HG03060 (cell line): Measurements from ENCODE around the gene CFAP157.

Experiments used
- ATAC-seq: cut with Tn5 transposase; IDR thresholded peaks from one replicate; pipeline ENCODE4 v1.9.1; 2021; ENCODE audit warnings: low read depth, moderate number of reproducible peaks; ENCODE audit not compliant: unreplicated experiment

CFAP157 gene

DNA sequence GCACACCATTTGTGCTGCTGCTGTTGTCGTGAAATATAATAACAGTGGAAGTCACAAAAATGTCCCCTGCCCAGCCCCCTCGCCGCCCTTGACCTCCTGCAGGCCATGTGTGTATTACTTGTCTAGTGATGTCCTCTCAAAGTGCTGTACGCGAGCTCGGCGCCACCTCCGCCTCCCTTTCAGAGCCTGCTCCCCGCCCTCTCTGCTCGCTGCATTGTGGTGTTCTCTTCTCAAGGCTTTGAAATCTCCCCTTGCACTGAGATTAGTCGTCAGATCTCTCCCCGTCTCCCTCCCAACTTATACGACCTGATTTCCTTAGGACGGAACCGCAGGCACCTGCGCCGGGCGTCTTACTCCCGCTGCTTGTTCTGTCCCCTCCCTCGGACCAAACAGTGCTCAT is 14.7 kb upstream of the CFAP157 start:
- ATAC-seq, result no peak

DNA sequence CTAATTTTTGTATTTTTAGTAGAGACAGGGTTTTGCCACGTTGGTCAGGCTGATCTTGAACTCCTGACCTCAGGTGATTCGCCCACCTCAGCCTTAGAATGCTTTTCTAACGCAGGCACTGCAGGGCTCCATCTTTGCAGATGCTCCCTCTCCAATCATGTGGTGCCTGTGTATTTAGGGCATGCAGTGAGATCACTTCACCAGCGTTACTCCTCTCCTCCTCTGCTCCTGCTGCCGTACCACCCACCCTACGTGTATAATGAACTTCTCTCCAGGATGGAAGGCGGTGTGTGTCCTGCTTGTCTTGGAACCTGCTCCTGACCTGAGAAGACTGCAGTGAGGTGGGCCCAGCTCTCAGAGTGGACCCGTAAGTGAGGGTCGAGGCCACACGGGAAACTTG is 13.6 kb upstream of the CFAP157 start:
- ATAC-seq, result no peak

- ATAC-seq, result no peak
These were observed 13.1 kb upstream of the CFAP157 start for GRCh38 chr9:127693697-127694096.

DNA sequence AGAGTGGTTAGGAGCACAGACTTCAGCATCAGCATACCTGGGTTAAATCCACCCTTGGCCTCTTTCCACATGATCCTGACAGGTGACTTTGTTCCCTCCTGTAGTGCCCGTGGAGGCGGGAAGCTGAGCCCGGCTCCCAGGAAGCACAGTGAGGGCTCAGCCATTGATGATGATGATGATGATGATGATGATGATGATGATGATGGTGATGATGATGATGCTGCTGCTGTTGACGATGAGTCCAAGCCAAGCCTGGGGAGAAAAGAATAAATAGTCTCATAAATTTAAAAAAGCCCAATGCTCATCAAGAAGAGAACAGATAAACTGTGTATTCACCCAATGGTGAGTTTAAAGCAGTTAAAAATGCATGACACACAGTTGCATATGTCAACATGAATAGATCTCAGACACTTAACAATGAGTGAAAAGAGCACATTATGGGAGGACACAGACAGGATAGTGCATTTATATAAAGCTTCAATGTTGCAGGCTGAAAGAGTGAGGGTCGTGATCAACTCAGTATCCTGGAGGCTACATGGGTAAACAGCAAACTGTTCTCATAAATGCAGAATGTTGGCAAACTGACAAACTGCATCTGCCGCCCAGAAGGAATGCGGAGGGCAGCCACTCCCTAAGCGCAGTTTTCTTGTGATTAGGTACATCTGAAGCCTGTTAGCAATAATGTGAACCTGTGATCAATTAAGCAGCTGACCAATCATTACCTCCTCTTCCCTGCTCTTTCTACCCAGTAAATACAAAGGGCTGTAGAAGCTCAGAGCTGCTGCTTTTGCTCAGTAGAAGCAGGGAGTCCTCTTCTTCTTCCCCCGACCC is 11.7 kb upstream of the CFAP157 start:
- no peak for ATAC-seq

DNA sequence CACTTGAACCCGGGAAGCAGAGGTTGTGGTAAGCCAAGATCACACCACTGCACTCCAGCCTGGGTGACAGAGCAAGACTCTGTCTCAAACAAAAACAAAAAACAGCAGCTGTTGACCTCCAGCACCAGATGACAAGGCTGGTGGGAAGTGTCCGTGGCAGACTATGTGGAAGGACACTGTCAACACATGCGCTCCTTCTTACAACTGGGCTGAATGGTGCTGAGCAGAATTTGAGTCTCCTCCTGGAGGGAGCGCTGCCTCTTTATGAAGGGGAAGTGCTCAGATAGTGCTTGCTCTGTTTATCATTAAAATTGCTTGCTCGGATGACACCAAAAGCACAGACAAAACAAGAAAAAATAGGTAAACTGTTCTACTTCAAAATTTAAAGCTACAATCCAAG is 9.2 kb upstream of the CFAP157 start:
- no peak for ATAC-seq

- no peak for ATAC-seq
These were observed 8.4 kb upstream of the CFAP157 start for GRCh38 chr9:127698386-127698785.

DNA sequence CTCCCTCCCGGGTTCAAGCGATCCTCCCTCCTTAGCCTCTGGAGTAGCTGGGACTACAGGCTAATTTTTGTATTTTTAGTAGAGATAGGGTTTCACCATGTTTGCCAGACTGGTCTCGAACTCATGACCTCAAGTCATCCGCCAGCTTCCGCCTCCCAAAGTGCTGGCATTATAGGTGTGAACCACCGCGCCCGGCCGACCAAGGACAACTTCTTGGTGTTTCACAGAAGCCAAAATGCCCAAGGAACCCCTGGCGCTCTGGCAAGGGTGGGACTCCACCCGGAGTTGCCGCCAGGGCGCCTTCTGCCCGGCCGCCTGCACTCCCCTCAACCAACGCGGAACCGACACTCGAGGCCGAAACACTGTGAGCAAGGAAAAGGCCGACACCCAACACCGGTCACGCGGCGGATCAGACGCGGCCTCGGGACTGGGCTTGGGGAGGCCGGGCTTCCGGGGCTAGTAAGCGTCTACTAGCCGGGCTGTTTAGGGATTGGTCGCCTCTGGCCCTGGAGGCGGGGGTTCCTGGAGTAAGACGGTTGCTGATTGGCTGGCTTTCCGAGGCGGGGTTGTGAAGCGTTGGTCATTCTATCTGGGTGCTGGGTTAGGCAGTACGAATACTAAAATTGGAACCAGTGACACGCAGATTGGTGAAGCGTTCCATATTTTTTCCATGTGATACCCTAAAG is 7.7 kb upstream of the CFAP157 start:
- ATAC-seq, result peak; percentile 76

DNA sequence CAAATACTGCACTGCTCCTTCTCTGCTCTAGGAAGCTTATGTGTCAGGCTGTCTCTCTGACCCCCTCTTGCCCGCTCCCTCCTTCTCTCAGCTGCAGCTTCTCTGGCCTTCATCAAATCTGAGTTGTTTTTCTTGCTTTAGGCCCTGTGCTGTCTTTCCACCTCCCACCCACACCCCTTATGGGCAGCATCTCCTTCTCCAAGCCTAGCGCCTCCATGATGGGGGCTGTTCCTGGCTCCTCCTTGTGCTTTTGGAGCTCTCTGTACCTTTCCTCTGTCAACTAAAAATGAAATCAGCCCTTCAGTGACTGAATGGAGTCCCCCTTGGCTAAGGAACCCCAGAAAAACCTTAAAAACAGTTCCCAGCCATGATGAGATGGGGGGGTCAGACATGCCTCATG is 6.6 kb upstream of the CFAP157 start:
- ATAC-seq, result no peak

GRCh38 chr9:127700594-127701255 is 6.1 kb upstream of the CFAP157 start:
- no peak for ATAC-seq

- no peak for ATAC-seq
These were observed 3.4 kb upstream of the CFAP157 start for GRCh38 chr9:127703289-127703946.

GRCh38 chr9:127705577-127706379 is 1.0 kb upstream of the CFAP157 start:
- no peak for ATAC-seq

DNA sequence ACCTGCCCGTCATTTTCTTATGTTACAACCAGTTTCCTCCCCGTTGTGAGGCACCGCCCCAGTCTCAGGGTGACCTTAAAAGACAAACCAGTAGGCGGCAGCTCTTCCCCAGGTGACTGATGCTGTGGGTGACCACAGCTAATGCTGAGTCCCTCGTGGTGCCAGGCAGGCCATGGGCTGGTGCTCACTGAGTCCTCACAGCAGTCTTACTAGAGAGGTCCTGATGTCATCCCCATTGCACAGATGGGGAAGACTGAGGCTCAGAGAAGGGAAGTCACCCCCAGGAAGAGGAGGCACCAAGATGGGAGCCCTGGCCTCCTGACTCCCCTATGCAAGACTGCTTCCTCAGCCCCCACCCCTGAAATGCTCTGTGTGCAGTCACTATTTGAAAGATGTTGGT is 978 bp downstream of the CFAP157 start:
- peak; percentile 60 for ATAC-seq

DNA sequence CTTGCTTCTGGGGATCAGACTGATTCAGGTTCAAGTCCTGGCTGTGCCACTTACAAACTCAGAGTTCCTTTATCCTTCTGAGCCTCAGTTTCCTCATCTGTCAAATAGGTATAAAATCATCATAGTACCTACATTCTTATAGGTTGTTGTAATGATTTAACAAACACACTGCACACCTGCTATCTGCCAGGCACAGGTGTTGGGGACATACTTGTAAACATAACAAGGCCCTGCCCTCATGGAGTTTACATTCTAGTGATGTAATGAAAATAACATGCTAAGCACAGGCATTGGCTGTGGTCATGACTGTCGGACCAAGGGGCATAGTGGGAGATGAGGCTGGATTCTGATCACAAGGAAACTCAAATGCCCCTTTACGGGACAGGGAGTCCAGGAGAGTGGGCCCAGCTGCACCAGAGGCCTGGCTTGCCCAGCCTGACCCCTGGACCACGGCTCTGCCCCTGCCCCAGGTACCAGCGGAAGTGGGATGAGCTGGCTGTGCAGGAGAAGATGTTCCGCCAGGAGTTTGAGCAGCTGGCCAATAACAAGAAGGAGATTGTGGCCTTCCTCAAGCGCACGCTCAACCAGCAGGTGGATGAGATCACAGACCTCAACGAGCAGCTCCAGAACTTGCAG is 2.3 kb downstream of the CFAP157 start:
- no peak for ATAC-seq

GRCh38 chr9:127710204-127710783 is 3.5 kb downstream of the CFAP157 start:
- no peak for ATAC-seq

- no peak for ATAC-seq
These were observed 4.5 kb downstream of the CFAP157 start for GRCh38 chr9:127711226-127711701.

DNA sequence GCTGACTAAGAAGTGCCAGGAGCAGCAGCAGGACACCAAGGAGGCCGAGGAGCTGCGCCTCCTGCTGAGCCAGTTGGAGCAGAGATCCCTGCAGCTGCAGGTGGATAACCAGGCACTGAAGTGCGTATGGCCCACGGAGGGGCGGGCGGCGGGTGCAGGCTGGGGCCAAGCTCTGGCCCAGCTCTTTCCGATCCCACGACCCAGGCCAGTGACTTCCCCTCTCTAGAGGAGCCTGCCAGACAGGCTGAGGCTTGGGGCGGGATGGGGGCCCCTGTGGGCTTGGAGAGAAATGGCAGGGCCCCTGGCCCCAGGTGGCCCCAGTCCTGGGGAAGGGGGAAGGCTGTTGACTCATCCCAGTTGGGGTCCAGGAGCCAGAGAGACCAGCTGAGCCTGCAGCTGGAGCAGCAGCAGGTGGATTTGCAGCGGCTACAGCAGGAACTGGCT is 5.1 kb downstream of the CFAP157 start:
- no peak for ATAC-seq

GRCh38 chr9:127712371-127712770 is 5.6 kb downstream of the CFAP157 start:
- ATAC-seq, result no peak

- ATAC-seq, result no peak
These were observed 6.1 kb downstream of the CFAP157 start for GRCh38 chr9:127712867-127713266.
